K562 (cell line): Measurements from ENCODE around the gene MDK. TPM values are rescaled to one million over a fixed set of nuclear protein-coding genes. Genes with fewer than 3 reads are reported as not detected.

Experiments
- CBX5 ChIP-seq: IDR thresholded peaks from 2 replicates; pipeline ENCODE4 v1.6.1; 2014; ENCODE audit warnings: low read depth, borderline replicate concordance
- FOXJ2 ChIP-seq: fragments of 200-800 bp; sonication (Bioruptor generic); IDR thresholded peaks from 2 replicates; pipeline ENCODE4 v1.6.1; 2016; ENCODE audit warnings: missing genetic modification characterization, missing compliant biosample characterization
- HDGF ChIP-seq: fragments of 450-650 bp; IDR thresholded peaks from 2 replicates; pipeline ENCODE4 v1.6.1; 2016
- KAT8 ChIP-seq: fragments of 450-650 bp; IDR thresholded peaks from 2 replicates; pipeline ENCODE4 v1.6.1; 2016; ENCODE audit warnings: low read depth, mild to moderate bottlenecking
- LCOR ChIP-seq: sonication (generic); formaldehyde crosslinking; IDR thresholded peaks from 2 replicates; pipeline ENCODE4 v1.8.0; 2022; ENCODE audit warnings: mild to moderate bottlenecking, missing genetic modification reagents
- NFIX ChIP-seq: fragments of 250-450 bp; sonication (Bioruptor Pico); IDR thresholded peaks from 2 replicates; pipeline ENCODE4 v1.4.0; 2020; ENCODE audit warnings: low read depth, mild to moderate bottlenecking, moderate library complexity
- PHF8 ChIP-seq: fragments of 200-600 bp; sonication (generic); IDR thresholded peaks from 2 replicates; pipeline ENCODE4 v1.6.1; 2012; ENCODE audit warnings: mixed run types, mild to moderate bottlenecking, inconsistent platforms, low read length, moderate library complexity, borderline replicate concordance
- POLR2A ChIP-seq: fragments of 450-650 bp; conservative IDR thresholded peaks from 2 replicates; pipeline ENCODE4 v1.6.1; 2016
- POLR2AphosphoS5 ChIP-seq: IDR thresholded peaks from 2 replicates; pipeline ENCODE4 v1.6.1; 2011; ENCODE audit warnings: mild to moderate bottlenecking, low read depth, low read length, moderate library complexity; ENCODE audit not compliant: control insufficient read depth, insufficient read depth
- POLR2G ChIP-seq: fragments of 200-400 bp; formaldehyde crosslinking; IDR thresholded peaks from 2 replicates; pipeline ENCODE4 v1.6.1; 2017; ENCODE audit warnings: low read depth, mild to moderate bottlenecking, antibody characterized with exemption, low read length, moderate library complexity
- SREBF2 ChIP-seq: sonication (generic); formaldehyde crosslinking; IDR thresholded peaks from 2 replicates; pipeline ENCODE4 v1.4.0; 2020; ENCODE audit warnings: mild to moderate bottlenecking, missing genetic modification reagents
- TAF9B ChIP-seq: fragments of 450-650 bp; IDR thresholded peaks from 2 replicates; pipeline ENCODE4 v1.6.1; 2018; ENCODE audit warnings: mild to moderate bottlenecking; ENCODE audit not compliant: partially characterized antibody
- ZFX ChIP-seq: sonication (generic); formaldehyde crosslinking; IDR thresholded peaks from 2 replicates; pipeline ENCODE4 v1.8.0; 2022; ENCODE audit warnings: mild to moderate bottlenecking, missing genetic modification reagents, moderate library complexity
- ZZZ3 ChIP-seq: fragments of 450-650 bp; IDR thresholded peaks from 2 replicates; pipeline ENCODE4 v1.6.1; 2016; ENCODE audit warnings: antibody characterized with exemption, mild to moderate bottlenecking, moderate library complexity
- polyA plus RNA-seq, 8 experiments: library from polyadenylated mRNA; depleted of rRNA in 4 of 8; stranded (reverse) in 5 of 8; unstranded in 3 of 8; fragments of >200 nt; fragmentation: Nextera tagmentation in 2 of 8; fragmentation: Illumina TruSeq in 1 of 8; extraction: Ambion mirVana in 2 of 8; extraction: Trizol in 1 of 8; gene quantifications; 2 replicates each; pipeline versions ENCODE4 v1.2.1 to v1.2.3, GENCODE V29; 2011 to 2014; ENCODE audit warnings: inconsistent platforms in 1 of 8, missing spikeins in 1 of 8
- total RNA-seq, 7 experiments: library from RNA; depleted of rRNA in 6 of 7; stranded (reverse); fragments of >200 nt in 6 of 7; fragmentation: Illumina TruSeq in 2 of 7; extraction: Trizol in 2 of 7; gene quantifications; 2 replicates each; pipeline versions ENCODE4 v1.2.1 to v1.2.3, GENCODE V29; 2011 to 2021; ENCODE audit warnings: low replicate concordance in 1 of 7
- TF ChIP-seq, protein P1 (sequence below), 2 experiments: fragments of 150-350 bp in 1 of 2; IDR thresholded peaks; 2 replicates each; pipeline ENCODE4 v1.6.1; 2012 to 2016; ENCODE audit warnings: low read depth in 2 of 2, low read length in 2 of 2, mild to moderate bottlenecking in 1 of 2, moderate library complexity in 1 of 2
- TF ChIP-seq, protein P2 (sequence below): fragments of 250-450 bp; sonication (Bioruptor Pico); IDR thresholded peaks from 2 replicates; pipeline ENCODE4 v1.8.0; 2021; ENCODE audit warnings: moderate library complexity, mild to moderate bottlenecking, inconsistent platforms
- TF ChIP-seq, protein P3 (sequence below), 3 experiments: fragments of 200-800 bp in 1 of 3; sonication (Bioruptor generic) in 1 of 3; sonication (generic) in 1 of 3; formaldehyde crosslinking in 1 of 3; IDR thresholded peaks; 2 replicates each; pipeline versions ENCODE4 v1.6.1 to v1.8.0; 2016 to 2022; ENCODE audit warnings: mild to moderate bottlenecking in 2 of 3, missing compliant biosample characterization in 2 of 3, missing genetic modification characterization in 2 of 3, missing genetic modification reagents in 1 of 3
- TF ChIP-seq, protein P4 (sequence below): sonication (generic); formaldehyde crosslinking; IDR thresholded peaks from 2 replicates; pipeline ENCODE4 v1.8.1; 2023; ENCODE audit warnings: mild to moderate bottlenecking, missing genetic modification reagents, moderate library complexity

MDK gene
- total and polyA plus RNA-seq, 9 of the 15 experiments (the other 6 are each of a cell fraction or from before 2014, with no cell fraction given) = 20.7 to 700 (median 350) TPM

DNA sequence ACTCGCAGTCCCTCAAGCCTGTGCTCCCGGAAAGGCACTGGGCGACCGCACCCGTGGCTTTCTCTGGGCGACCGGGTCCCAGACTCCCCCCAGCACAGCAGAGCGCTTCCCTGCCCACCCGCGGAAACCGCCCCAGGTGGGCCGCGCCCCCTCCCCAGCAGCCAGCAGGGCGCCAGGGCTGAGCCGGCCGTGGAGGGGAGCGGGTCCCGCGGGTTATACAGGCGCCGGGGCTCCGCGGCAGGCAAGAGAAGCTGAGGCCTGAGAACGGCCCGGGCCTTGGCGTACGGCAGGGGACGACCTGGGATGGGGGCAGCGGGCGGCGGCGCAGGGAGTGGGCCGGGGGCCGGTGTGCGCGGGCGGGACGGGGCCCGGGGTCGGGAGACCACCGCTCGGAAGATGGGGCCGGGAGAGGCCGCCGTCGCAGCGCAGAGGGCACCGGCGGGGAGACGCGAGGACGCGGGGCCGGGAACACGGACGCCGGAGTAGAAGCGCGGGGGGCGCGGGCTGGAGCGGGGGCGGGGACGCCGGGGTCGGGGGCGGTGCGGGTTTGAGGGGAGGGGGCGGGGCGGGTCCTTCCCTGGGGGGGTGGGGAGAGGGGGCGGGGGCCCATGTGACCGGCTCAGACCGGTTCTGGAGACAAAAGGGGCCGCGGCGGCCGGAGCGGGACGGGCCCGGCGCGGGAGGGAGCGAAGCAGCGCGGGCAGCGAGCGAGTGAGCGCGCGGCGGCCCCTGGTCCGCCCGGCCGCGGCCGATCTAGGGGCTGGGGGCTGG lies at the start of gene MDK (continued):
- TF ChIP-seq, protein P1, sequence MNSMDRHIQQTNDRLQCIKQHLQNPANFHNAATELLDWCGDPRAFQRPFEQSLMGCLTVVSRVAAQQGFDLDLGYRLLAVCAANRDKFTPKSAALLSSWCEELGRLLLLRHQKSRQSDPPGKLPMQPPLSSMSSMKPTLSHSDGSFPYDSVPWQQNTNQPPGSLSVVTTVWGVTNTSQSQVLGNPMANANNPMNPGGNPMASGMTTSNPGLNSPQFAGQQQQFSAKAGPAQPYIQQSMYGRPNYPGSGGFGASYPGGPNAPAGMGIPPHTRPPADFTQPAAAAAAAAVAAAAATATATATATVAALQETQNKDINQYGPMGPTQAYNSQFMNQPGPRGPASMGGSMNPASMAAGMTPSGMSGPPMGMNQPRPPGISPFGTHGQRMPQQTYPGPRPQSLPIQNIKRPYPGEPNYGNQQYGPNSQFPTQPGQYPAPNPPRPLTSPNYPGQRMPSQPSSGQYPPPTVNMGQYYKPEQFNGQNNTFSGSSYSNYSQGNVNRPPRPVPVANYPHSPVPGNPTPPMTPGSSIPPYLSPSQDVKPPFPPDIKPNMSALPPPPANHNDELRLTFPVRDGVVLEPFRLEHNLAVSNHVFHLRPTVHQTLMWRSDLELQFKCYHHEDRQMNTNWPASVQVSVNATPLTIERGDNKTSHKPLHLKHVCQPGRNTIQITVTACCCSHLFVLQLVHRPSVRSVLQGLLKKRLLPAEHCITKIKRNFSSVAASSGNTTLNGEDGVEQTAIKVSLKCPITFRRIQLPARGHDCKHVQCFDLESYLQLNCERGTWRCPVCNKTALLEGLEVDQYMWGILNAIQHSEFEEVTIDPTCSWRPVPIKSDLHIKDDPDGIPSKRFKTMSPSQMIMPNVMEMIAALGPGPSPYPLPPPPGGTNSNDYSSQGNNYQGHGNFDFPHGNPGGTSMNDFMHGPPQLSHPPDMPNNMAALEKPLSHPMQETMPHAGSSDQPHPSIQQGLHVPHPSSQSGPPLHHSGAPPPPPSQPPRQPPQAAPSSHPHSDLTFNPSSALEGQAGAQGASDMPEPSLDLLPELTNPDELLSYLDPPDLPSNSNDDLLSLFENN (IDR thresholded peaks at IDR 0.05; ENCODE audit: low read depth in 2 of 2, low read length in 2 of 2) = no peak
- TF ChIP-seq ZZZ3 = no peak
- TF ChIP-seq, protein P2, sequence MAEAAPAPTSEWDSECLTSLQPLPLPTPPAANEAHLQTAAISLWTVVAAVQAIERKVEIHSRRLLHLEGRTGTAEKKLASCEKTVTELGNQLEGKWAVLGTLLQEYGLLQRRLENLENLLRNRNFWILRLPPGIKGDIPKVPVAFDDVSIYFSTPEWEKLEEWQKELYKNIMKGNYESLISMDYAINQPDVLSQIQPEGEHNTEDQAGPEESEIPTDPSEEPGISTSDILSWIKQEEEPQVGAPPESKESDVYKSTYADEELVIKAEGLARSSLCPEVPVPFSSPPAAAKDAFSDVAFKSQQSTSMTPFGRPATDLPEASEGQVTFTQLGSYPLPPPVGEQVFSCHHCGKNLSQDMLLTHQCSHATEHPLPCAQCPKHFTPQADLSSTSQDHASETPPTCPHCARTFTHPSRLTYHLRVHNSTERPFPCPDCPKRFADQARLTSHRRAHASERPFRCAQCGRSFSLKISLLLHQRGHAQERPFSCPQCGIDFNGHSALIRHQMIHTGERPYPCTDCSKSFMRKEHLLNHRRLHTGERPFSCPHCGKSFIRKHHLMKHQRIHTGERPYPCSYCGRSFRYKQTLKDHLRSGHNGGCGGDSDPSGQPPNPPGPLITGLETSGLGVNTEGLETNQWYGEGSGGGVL (CRISPR knock-in tag) = no peak
- TF ChIP-seq POLR2G = peak; percentile 82
- no peak for TF ChIP-seq NFIX (CRISPR knock-in tag)
- TF ChIP-seq, protein P3, sequence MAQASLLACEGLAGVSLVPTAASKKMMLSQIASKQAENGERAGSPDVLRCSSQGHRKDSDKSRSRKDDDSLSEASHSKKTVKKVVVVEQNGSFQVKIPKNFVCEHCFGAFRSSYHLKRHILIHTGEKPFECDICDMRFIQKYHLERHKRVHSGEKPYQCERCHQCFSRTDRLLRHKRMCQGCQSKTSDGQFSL (CRISPR knock-in tag; IDR thresholded peaks at IDR 0.05) = peak; percentile 30; the same call in 1 of the 2 replicates
- TF ChIP-seq, protein P3 (tag; IDR thresholded peaks at IDR 0.05) = no peak
- no peak for TF ChIP-seq TAF9B
- peak; percentile 31 for TF ChIP-seq POLR2A
- TF ChIP-seq ZFX (CRISPR knock-in tag) = peak; percentile 59
- peak; percentile 6; the same call in 1 of the 2 replicates for TF ChIP-seq POLR2AphosphoS5
- no peak; the same call in 1 of the 2 replicates for TF ChIP-seq PHF8
- peak; percentile 63; the same call in 1 of the 2 replicates for TF ChIP-seq LCOR (CRISPR knock-in tag)
- TF ChIP-seq FOXJ2 (tag) = no peak
- TF ChIP-seq CBX5 = no peak
- TF ChIP-seq KAT8 = no peak
- no peak for TF ChIP-seq SREBF2 (CRISPR knock-in tag)
- TF ChIP-seq HDGF = no peak
- TF ChIP-seq, protein P4, sequence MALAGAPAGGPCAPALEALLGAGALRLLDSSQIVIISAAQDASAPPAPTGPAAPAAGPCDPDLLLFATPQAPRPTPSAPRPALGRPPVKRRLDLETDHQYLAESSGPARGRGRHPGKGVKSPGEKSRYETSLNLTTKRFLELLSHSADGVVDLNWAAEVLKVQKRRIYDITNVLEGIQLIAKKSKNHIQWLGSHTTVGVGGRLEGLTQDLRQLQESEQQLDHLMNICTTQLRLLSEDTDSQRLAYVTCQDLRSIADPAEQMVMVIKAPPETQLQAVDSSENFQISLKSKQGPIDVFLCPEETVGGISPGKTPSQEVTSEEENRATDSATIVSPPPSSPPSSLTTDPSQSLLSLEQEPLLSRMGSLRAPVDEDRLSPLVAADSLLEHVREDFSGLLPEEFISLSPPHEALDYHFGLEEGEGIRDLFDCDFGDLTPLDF (CRISPR knock-in tag) = no peak
